ENCODE data around the gene MCF2. TPM values are rescaled to one million over a fixed set of nuclear protein-coding genes. Genes with fewer than 3 reads are reported as not detected.

The MCF2 gene
- total RNA-seq, 1 experiment from 2014 or later: 0.15 TPM

GRCh38 chrX:139560221-139560620 is 147.7 kb downstream of the MCF2 start (continued):
- TF ChIP-seq POLR2A (IDR thresholded peaks at IDR 0.05; ENCODE audit: borderline replicate concordance, extremely low read depth, insufficient read depth, insufficient read length) (no peak), SP1 (IDR thresholded peaks at IDR 0.05; ENCODE audit: low read depth) (no peak), JUND (IDR thresholded peaks at IDR 0.05) (no peak)

GRCh38 chrX:139559383-139560042 is 148.5 kb downstream of the MCF2 start:
- Histone ChIP-seq H3K4me2 (ENCODE audit: low read length) (no peak overlapping the region), H3K27me3 (ENCODE audit: insufficient read depth, low read length) (no peaks in the 10 kb centered on the region), H3K9me2 (ENCODE audit: insufficient read depth) (no peaks in the 10 kb centered on the region), H4K20me1 (ENCODE audit: insufficient read depth) (no peaks in the 10 kb centered on the region), H3K9ac (ENCODE audit: low read length) (no peak overlapping the region), H3K79me2 (ENCODE audit: insufficient read depth, low read length) (no peaks in the 10 kb centered on the region), H3K36me3 (ENCODE audit: control insufficient read depth in 1 of 2, insufficient read depth in 2 of 2, low read length in 2 of 2) (no peaks in the 10 kb centered on the region), H3K27ac (ENCODE audit: low read depth, low read length) (no peak overlapping the region), H3K4me3 (replicated peaks in 1 of 2; ENCODE audit: low read depth in 1 of 2, low read length in 2 of 2) (no peak overlapping the region), H3K4me1 (ENCODE audit: control insufficient read depth in 1 of 2, insufficient read depth in 2 of 2, low read length in 2 of 2) (no peaks in the 10 kb centered on the region), H2AFZ (ENCODE audit: low read depth, low read length, poor library complexity, severe bottlenecking) (no peak overlapping the region), H3K9me3 (ENCODE audit: control insufficient read depth in 1 of 2, insufficient read depth in 1 of 2, low read depth in 1 of 2, low read length in 2 of 2) (no peaks in the 10 kb centered on the region)
- BruUV-seq (replicated peaks): no TSS peak
- RAD21 ChIA-PET (ENCODE audit: low non-redundant PET in 1 of 2, low total read pairs in 2 of 2, uncharacterized antibody in 2 of 2, unreplicated experiment in 2 of 2): no interaction called here
- POLR2A ChIA-PET: no interaction called here
- ATAC-seq (peak; percentile 63; the same call in 1 of the 2 replicates), DNase-seq (ENCODE audit: low read depth, low spot score) (peak; percentile 24)
- CTCF ChIA-PET: no interaction called here
- intact Hi-C loops (cut with micrococcal nuclease): loop anchor here (5.0 kb wide), 1 partner anchor 1432 kb away; no protein-coding TSS in a partner anchor
- TF ChIP-seq CTCF (IDR thresholded peaks at IDR 0.05 in 2 of 3, conservative IDR thresholded peaks at IDR 0.05 in 1 of 3; ENCODE audit: borderline replicate concordance in 1 of 3, insufficient read depth in 1 of 3, low read depth in 2 of 3, low read length in 2 of 3): peak in 2 of 3 experiments; percentile 36 to 45; a peak in 4 of 6 replicates
- no peak for TF ChIP-seq TCF7L2 (IDR thresholded peaks at IDR 0.05; ENCODE audit: borderline replicate concordance, extremely low read depth, insufficient read depth, insufficient read length)
- TF ChIP-seq RAD21 (IDR thresholded peaks at IDR 0.05; ENCODE audit: low read depth): peak; percentile 40

Measured in HCT116 (cell line).